ENCODE data around the gene SLC49A3. TPM values are rescaled to one million over a fixed set of nuclear protein-coding genes. Genes with fewer than 3 reads are reported as not detected.

SLC49A3 gene
- total RNA-seq, 1 experiment from 2014 or later: 0.49 TPM

DNA sequence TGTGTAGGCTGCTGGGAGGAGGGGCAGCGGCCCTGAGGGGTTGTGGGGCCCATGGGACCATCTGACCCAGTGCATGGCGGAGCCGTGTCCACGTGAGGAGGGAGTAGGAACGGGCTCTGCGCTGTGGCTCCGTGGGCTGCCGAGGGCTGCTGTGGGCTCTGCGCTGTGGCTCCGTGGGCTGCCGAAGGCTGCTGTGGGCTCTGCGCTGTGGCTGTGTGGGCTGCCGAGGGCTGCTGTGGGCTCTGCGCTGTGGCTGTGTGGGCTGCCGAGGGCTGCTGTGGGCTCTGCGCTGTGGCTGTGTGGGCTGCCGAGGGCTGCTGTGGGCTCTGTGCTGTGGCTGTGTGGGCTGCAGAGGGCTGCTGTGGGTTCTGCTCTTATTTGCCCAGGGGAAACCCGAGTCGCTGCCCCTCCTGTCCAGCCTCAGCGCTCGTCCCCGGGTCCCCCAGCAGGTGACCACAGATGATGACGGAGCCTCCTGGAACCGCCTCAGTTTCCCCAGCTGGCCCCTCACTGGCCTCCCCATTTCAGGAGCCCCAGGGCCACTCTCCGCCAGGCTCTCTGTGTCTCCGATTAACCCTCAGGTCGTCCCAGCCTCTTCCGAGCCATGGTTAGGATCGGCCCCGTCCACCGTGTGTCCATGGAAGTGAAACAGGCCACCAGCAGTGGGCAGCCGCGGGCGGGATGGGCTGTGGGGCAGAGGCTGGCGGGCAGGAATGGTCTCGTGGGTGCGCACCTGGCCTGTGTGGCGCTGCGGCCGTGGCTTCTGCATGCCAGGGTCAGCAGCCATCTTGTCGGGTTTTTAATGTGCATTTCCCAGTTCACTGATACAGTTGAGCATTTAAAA lies 36.7 kb upstream of the SLC49A3 start:
- DNase-seq: no peak
- H3K36me3 ChIP-seq: no peaks in the 10 kb centered on the region
- no peaks in the 10 kb centered on the region for H3K27me3 ChIP-seq
- H3K4me3 ChIP-seq: no peak overlapping the region
- no peaks in the 10 kb centered on the region for H3K9me3 ChIP-seq

DNA sequence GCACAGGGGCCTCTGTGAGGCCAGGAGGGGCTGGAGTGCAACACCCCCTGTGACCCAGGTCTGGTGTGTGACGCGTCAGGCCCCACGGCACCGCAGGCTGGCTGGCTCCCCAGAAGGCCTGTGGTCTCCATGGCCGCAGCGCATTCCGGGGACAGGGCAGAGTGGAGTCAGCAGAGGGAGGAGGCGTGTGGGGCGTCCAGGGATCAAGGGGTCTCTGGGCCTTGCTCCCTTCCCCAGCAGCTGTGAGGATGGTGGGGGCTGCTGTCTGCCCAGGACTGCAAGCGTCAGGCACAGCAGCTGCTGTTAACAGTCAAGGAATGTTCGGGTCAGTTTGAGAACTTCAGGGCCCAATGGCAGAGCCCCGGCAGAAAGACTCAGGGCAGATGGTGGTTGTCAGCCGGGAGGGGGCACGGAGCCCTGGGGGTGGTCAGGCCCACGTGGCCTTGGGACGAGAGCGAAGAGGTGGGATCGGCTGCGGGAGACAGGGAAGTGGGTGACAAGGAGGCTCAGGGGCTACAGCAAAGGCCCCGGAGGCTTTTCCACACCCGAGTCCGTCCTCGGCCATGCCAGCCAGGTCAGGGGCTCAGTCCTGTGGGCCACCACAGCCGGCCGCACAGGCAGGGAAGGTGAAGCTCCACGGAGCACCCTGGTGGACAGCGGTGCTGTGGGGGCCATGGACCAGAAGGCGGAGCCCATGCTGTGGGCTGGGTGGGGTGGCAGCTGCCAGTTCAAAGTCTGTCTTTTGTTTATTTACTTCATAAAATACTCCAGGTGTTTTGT lies 35.0 kb upstream of the SLC49A3 start:
- Histone ChIP-seq H3K36me3 (no peaks in the 10 kb centered on the region), H3K4me3 (no peak overlapping the region), H3K27me3 (no peaks in the 10 kb centered on the region), H3K9me3 (no peaks in the 10 kb centered on the region)
- DNase-seq: no peak

DNA sequence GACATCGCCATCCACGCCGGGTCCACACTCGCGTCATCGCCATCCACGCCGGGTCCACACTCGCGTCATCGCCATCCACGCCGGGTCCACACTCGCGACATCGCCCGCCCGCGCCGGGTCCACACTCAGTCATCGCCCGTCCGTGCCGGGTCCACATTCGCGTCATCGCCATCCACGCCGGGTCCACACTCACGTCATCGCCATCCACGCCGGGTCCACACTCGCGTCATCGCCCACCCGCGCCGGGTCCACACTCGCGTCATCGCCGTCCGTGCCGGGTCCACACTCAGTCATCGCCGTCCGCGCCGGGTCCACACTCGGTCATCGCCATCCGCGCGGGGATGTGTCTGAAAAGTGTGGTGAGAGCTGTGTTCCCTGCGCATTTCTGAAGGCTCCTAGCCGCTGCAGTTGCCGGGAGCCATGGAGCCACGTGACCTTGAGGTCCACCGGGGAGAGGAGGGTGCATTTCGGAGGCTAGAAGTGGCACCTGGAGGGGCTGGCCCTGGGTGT lies 34.0 kb upstream of the SLC49A3 start:
- no peak for DNase-seq
- H3K9me3 ChIP-seq: no peaks in the 10 kb centered on the region
- H3K4me3 ChIP-seq: no peak overlapping the region
- no peaks in the 10 kb centered on the region for H3K36me3 ChIP-seq
- H3K27me3 ChIP-seq: no peaks in the 10 kb centered on the region

DNA sequence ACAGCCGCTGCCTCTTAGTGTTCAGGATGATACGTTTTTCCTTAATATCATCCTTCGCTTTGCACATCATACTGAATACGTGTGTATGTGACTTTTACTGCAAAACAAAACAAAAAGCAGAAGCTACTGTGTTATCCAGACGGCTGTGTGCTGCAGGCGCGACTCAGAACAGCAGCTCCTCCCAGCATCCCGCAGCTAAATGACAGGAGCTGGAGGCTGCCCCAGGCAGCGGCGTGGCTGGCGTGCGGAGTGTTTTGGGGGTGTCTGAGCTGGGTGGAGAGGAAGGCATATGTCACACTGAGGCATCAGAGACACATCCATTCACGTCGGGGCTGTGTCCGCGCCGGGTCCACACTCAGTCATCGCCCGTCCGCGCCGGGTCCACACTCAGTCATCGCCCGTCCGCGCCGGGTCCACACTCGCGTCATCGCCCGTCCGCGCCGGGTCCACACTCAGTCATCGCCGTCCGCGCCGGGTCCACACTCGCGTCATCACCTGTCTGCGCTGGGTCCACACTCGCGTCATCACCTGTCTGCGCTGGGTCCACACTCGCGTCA lies 33.3 kb upstream of the SLC49A3 start:
- H3K9me3 ChIP-seq: no peaks in the 10 kb centered on the region
- H3K27me3 ChIP-seq: no peaks in the 10 kb centered on the region
- no peaks in the 10 kb centered on the region for H3K36me3 ChIP-seq
- no peak for DNase-seq
- no peak overlapping the region for H3K4me3 ChIP-seq

DNA sequence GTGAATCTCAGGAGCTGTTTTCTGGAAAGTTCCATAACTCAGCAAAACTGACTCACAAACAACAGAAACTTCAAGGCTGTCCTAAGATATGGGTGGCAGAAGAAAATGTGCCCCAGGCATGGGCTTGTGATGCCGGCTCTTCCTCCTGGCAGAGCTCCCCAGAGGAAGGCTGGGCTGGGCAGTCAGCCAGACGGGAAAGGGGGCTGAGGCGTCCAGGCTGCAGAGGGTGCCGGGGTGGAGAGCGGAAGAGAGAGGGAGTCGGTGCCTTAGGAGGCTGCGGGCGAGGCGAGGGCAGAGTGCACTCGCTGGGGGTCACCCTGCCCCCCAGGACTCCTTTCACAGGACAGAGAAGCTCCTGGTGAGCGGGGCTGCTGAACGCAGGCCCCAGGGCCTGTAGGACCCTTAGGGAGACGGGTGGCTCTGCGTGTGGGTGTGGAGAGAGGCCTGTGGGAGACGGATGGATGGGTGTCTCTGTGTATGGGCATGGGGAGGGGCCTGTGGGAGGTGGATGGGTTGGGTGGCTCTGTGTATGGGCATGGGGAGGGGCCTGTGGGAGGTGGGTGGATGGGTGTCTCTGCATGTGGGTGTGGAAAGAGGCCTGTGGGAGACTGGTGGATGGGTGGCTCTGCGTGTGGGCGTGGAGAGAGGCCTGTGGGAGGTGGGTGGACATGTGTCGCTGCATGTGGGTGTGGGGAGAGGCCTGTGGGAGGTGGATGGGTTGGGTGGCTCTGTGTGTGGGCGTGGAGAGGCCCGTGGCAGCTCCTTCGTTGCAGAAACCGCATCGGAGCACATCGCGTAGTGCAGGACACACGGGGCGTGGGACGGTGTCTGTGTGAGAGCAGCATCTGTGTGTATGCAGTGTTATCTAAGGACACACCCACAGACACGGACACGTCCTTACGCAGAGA lies 32.6 kb upstream of the SLC49A3 start:
- Histone ChIP-seq H3K27me3 (no peaks in the 10 kb centered on the region), H3K9me3 (no peaks in the 10 kb centered on the region), H3K4me3 (no peak overlapping the region), H3K36me3 (no peaks in the 10 kb centered on the region)
- DNase-seq: no peak

DNA sequence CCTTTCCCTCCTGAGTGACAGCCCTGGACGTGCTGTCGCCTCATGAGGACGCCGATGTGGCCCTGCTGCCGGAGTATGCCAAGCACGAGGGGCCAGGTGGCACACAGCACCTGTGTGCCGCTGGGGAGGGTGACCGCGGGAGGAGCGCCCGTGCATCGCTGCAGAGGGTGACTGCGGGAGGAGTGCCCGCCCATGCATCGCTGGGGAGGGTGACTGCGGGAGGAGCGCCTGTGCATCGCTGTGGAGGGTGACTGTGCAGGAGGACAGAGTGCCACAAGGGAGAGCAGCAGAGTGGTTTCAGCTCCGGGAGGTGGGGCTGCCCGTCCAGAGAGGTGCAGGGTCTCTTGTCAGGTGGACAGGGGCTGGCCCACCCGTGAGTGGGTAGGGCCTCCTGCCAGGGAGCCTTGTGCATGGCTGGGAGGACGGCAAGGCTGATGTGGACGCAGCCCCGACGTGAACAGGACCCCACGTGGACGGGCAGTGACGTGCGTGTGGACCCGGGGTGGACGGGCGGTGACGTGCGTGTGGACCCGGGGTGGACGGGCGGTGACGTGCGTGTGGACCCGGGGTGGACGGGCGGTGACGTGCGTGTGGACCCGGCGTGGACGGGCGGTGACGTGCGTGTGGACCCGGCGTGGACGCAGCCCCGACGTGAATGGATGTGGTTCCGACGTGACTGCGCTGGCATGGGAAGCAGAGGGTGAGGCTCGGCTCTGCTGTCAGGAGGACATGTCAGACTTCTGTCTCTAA lies 31.3 kb upstream of the SLC49A3 start:
- DNase-seq: no peak
- Histone ChIP-seq H3K4me3 (no peak overlapping the region), H3K36me3 (no peaks in the 10 kb centered on the region), H3K9me3 (no peaks in the 10 kb centered on the region), H3K27me3 (no peaks in the 10 kb centered on the region)

DNA sequence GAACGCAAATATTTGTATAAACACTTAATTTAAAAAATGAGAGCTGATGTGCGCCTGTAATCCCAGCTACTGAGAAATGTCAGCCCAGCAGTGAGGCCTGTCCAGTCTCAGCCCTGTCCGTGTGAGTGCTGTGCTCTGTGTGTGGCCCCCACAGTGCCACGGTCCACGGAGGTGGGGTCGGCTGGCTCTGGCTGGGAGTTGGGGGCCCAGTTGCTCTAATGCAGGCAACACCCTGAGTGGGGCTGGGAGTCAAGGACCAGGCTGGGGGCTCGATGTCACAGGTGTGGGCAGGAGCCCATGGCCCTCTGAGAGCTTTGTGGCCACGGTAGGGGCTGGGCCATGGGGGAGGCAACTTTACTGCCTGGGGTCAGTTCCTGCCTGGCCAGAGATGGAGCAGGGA lies 29.5 kb upstream of the SLC49A3 start:
- no peaks in the 10 kb centered on the region for H3K9me3 ChIP-seq
- no peaks in the 10 kb centered on the region for H3K36me3 ChIP-seq
- DNase-seq: no peak
- H3K27me3 ChIP-seq: no peaks in the 10 kb centered on the region
- no peak overlapping the region for H3K4me3 ChIP-seq

DNA sequence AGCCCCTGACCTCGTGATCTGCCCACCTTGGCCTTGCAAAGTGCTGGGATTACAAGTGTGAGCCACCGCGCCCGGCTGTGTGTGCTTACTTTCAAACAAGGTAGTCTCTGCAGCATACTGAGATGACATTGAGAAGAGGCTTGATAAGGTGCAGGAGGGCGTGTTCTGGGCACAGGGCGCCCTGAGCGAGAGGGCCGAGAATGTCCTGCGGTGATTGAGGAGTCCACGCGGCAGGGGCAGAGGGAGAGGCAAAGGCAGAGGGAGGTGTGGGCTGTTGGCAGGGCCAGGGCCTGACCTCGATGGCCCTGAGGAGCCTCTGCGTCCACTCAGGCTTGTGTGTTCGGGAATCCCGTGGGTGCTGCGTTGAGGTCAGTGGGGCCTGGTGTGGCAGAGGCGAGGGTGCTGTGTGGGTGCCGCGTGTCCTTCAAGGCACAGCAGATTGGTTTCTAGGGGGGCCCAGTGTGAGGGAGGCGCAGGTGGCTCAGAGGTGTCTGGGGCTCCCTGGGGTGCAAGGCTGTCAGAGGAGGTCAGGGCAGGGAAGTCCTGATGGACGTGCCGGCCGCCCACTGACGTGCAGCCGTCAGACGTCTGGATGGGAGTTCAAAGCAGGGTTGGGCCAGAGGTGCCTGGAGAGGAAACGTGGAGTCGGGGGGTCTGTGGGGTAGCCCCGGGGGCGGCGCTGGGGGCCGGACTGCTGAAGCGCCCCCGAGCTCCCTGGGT lies 28.8 kb upstream of the SLC49A3 start:
- no peaks in the 10 kb centered on the region for H3K36me3 ChIP-seq
- H3K27me3 ChIP-seq: no peaks in the 10 kb centered on the region
- no peak for DNase-seq
- H3K9me3 ChIP-seq: no peaks in the 10 kb centered on the region
- H3K4me3 ChIP-seq: no peak overlapping the region

DNA sequence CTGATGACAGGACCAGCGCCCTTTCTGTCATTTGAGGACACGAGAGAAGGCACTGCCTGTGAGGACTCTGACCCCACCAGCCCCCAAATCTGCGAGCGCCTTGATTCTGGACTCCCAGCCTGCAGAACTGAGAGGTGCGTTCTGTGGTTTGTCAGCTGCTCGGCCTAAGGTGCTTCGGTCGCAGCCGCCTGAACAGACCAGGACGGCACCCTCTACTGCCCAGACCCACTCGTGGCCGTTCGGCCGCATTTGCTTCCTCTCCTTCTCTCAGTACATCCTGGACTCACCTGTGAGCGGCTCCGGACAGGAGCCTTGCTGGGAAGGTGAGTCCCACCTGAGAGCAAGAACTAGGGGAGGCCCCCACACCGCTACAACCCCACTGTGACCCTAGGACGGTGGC lies 25.1 kb upstream of the SLC49A3 start:
- no peak for DNase-seq
- H3K9me3 ChIP-seq: no peaks in the 10 kb centered on the region
- no peaks in the 10 kb centered on the region for H3K27me3 ChIP-seq
- no peaks in the 10 kb centered on the region for H3K36me3 ChIP-seq
- no peak overlapping the region for H3K4me3 ChIP-seq

DNA sequence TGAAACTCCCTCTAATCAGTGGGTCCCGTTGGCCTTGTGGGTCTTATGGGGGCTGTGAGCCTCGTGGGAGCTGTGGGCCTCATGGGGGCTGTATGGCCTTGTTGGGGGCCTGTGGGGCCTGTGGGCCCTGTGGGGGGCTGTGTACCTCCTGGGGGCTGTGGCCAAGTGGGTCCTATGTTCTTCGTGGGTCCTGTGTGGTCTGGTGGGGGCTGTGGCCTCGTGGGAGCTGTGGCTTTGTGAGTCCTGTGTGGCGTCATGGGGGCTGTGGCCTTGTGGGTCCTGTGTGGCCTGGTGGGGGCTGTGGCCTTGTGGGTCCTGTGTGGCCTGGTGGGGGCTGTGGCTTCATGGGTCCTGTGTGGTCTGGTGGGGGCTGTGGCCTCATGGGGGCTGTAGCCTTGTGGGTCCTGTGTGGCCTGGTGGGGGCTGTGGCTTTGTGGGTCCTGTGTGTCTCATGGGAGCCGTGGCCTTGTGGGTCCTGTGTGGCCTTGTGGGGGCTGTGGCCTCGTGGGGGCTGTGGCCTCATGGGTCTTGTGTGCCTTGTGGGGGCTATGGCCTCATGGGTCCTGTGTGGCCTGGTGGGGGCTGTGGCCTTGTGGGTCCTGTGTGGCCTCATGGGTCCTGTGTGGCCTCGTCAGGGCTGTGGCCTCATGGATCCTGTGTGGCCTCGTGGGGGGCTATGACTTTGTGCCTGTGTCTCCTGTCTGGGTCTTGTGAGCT lies 24.1 kb upstream of the SLC49A3 start:
- H3K4me3 ChIP-seq: no peak overlapping the region
- DNase-seq: no peak
- H3K36me3 ChIP-seq: no peaks in the 10 kb centered on the region
- no peaks in the 10 kb centered on the region for H3K9me3 ChIP-seq
- no peaks in the 10 kb centered on the region for H3K27me3 ChIP-seq

DNA sequence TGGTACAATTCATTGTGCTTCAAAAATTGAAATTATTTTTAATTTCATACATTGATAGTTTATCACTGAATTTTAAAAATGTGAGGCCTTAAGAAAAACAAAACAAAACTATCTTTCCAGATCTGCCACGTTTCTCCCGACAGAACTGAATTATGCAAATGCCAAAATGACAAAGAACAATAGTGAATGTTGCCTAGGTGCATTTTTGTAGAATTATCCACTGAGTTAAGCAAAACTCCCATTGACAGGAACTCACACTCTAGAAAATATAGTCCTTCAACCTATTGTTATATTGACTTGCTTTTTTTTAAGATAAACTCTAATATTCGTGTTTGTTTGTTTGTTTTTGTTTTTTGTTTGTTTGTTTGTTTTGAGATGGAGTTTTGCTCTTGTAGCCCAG lies 23.1 kb upstream of the SLC49A3 start:
- no peak for DNase-seq
- Histone ChIP-seq H3K27me3 (no peaks in the 10 kb centered on the region), H3K4me3 (no peak overlapping the region), H3K36me3 (no peaks in the 10 kb centered on the region), H3K9me3 (no peaks in the 10 kb centered on the region)

DNA sequence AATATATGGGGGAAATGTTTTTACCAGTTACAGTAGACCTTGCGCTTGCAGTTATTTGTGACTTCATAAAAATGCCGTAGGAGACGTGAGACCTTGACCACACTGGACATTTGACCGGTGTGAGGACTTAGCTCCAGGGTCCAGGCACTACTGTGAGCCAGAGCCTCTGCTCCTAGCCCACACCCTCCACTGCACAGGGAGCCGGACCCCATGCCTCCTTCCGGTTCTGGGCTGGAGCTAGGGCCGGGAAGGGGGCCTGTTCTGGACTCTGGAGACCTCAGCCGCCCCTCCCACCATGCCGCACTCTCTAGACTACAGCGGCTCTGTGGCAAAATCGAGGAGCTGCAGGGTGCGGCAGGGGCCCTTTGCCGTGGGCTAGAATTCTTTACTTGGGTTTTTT lies 22.0 kb upstream of the SLC49A3 start:
- no peak for DNase-seq
- H3K27me3 ChIP-seq: no peaks in the 10 kb centered on the region
- H3K4me3 ChIP-seq: no peak overlapping the region
- H3K36me3 ChIP-seq: no peaks in the 10 kb centered on the region
- H3K9me3 ChIP-seq: no peaks in the 10 kb centered on the region

DNA sequence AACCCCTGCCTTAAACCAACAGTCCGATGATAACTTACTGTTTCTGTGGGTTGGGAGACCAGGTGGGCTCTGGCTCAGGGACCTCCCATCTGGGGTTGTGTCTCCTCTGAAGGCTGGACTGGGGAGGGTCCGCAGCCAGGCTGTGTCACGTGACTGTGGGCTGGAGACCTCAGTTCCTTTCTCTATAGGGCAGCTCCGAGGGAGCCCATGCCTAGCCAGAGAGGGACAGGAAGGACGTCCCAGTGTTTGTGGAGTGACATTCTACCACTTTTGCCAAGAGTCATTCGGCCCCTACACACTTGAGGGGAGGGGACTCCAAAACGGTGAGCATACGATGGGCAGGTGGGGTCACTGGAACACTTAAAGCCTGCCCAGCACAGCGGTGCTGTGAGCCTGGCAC lies 21.2 kb upstream of the SLC49A3 start:
- no peaks in the 10 kb centered on the region for H3K36me3 ChIP-seq
- no peaks in the 10 kb centered on the region for H3K27me3 ChIP-seq
- H3K4me3 ChIP-seq: no peak overlapping the region
- DNase-seq: no peak
- no peaks in the 10 kb centered on the region for H3K9me3 ChIP-seq

DNA sequence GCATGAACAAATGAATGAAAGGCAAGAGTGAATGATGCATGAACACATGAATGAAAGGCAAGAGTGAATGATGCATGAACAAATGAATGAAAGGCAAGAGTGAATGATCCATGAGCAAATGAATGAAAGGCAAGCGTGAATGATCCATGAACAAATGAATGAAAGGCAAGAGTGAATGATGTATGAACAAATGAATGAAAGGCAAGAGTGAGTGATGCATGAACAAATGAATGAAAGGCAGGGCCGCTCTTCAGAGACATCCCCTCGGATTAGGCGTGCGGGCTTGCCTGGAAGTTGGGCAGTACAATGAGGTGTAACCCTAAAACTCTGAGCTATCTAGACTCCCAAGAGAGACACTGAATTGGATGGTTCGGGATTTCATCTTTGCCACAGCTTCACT lies 20.4 kb upstream of the SLC49A3 start:
- H3K36me3 ChIP-seq: no peaks in the 10 kb centered on the region
- H3K4me3 ChIP-seq: no peak overlapping the region
- no peaks in the 10 kb centered on the region for H3K27me3 ChIP-seq
- no peaks in the 10 kb centered on the region for H3K9me3 ChIP-seq
- DNase-seq: no peak

DNA sequence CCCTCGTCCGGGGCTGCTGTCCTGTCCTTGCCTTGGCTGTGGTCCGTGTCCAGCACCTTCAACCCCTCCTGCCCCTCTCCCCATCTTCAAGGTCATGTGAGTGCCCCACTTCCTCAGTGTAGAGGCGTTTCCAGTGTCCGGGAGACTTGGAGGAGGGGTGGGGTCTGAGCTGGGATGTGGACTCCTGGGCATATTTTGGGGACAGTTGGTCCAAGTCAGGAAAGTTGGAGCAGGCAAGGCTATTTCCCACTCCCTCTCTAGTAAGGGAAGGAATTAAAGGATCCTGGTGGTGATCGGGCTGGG lies 19.6 kb upstream of the SLC49A3 start:
- no peak for DNase-seq
- Histone ChIP-seq H3K36me3 (no peaks in the 10 kb centered on the region), H3K9me3 (no peaks in the 10 kb centered on the region), H3K4me3 (no peak overlapping the region), H3K27me3 (no peaks in the 10 kb centered on the region)

Data from MG63 (cell line).